NCI-H1694 treated with DMSO at 0.1 percent for 48 hours (cell line): ENCODE results near the gene OTOS.

Source experiments
- DNase-seq: peaks from one replicate; lab custom pipeline; 2025; lab: John Stamatoyannopoulos, UW

The OTOS gene

DNA sequence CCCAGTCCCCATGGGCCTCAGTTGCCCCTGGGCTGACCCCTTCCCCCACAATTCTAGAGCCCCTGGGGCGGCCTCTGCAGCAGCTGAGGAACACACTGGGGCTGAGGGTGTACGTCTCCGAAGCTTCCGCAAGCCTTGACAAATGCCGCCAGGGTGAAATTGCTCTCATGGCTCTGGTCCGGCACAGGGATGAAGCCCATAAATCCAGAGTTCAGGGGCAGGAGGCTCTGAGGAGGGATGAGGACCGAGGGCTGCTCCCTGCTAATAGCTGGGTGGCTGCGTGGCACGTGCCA is 27.1 kb upstream of the OTOS start:
- no peak for DNase-seq

DNA sequence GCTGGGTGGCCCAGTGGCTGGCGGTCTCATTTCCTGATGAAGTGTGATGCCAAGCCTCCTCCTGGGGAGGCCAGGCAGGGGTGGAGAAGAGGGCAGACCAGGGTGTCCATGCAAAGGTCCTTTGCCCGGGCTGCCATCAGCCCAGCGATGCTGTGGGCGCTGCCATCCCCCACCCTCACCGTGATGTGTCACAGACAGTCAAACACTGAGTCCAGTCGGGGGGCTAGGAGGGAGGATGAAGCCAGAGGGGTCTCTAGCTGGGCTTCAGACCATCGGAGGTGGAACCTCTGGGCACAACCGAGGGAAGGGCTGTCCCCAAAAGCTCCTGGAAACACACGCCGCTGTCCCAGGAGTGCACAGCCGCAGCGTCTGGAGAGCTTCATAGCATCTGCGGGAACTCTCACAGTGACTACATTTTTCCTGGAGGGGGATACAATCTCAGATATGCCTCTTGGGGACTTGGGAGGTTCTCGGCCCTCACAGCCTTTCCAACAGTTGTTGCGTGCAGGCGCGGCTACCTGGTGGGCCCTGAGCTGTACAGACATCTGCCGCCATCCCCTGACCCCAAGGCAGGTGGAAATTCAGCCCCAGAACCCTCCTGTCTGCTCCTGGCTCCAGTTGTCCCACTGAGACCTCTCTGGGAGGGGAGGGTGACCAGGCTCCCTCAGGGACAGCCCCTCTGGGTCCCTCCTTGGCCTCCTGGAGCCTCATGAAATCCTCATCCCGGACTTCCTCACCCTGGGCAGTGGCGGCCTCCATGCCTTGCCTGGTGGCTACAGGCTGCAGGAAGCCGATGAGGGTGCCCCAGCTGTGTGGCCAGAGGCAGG is 26.5 kb upstream of the OTOS start:
- DNase-seq: no peak

GRCh38 chr2:240166191-240166590 is 25.7 kb upstream of the OTOS start:
- DNase-seq: no peak

DNA sequence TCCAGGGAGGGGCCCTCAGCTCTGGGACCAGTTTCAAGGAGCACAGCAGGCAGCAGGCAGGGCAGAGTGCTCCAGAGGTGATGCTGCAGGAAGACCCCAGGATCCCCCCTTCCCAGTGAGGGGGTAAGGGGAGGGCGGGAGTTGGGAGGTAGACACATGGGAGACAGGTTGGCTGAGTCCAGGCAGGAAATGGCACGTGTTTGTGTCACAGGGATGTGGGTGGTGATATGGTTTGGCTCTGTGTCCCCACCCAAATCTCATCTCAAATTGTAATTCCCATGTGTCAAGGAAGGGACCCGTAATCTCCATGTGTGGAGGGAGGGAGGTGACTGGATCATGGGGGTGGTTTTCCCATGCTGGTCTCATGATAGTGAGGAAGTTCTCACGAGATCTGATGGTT is 25.2 kb upstream of the OTOS start:
- DNase-seq: no peak

DNA sequence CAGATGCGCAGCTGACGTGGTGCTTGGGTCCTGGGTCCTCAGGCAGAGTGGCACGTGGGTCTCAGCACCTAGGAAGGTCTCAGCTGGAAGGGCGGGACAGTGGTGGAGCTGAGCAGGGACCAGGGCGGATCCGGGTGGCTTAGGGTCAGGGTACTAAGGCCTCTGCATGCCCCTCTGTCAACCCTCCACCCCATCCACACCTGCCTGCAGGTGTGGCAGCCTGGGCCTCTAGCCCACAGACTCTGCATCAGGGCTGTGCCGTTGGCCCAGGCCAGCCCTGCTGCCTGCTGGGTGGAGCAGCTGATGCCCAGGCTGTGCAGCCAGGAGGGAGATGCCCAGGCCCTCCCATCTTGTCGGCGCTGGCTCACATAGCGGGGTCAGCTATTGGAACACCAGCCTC is 24.6 kb upstream of the OTOS start:
- no peak for DNase-seq

- no peak for DNase-seq
Observed at GRCh38 chr2:240164586-240164985, 24.1 kb upstream of the OTOS start.

DNA sequence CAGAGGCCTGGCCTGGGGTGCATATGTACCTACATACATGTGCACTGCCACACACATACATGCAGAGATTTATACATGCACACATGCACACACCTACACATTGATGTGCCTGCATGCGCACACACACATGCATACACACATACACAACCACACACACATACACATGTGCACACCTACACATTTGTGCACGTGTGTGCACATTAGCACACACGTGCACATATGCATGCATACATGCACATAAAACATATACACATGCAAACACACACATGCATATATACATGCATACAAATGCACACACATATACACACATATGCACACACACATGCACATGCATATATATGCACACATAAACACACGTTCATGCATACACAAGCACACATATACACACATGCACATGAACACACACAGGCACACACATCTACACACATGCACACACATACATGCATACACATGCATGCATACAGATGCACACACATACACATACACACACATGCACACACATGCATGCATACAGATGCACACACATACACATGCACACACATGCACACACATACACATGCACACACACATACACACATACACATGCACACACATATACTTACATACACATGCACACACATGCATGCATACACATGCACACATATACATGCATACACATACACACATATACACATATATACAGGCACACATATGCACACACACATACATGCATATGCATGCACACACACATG is 23.6 kb upstream of the OTOS start:
- no peak for DNase-seq

DNA sequence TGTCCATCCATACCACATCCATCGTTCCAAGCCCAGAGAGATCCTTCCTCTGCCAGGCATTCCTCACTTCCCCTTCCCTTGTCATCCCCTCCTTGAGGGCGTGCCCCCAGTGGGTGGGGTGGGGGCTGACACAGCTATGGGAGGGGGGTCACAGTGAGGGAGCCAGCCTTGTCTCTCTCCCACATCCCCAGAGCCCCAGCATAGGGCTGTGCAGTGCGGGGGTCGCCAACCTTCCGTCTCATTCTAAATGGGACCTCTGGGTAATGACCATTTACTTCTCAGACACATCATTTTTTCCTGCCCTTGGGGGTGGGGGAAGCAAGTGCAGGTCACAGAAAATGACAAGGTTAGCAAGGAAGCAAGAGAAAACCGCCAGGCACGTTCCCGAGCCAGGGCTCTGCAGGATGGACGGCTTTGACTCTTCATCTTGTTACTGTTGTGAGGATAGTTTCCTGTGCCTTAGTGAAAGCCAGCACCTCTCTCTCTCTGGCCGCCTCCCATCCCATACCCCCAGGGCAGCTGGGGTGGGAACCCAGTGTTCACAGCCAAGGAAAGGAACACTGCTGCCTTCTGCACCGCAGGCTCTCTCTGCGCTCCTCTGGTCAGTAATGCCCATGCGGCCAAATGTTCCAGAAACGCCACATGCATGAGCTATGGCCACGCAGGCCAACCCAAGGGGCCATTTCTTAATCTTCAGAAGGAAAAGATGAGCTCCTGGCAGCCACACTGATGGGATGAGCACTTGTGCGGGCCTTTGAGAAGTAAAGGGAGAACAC is 22.7 kb upstream of the OTOS start:
- DNase-seq: no peak

- DNase-seq: no peak
Observed at GRCh38 chr2:240162531-240162930, 22.1 kb upstream of the OTOS start.

GRCh38 chr2:240162032-240162431 is 21.6 kb upstream of the OTOS start:
- no peak for DNase-seq

DNA sequence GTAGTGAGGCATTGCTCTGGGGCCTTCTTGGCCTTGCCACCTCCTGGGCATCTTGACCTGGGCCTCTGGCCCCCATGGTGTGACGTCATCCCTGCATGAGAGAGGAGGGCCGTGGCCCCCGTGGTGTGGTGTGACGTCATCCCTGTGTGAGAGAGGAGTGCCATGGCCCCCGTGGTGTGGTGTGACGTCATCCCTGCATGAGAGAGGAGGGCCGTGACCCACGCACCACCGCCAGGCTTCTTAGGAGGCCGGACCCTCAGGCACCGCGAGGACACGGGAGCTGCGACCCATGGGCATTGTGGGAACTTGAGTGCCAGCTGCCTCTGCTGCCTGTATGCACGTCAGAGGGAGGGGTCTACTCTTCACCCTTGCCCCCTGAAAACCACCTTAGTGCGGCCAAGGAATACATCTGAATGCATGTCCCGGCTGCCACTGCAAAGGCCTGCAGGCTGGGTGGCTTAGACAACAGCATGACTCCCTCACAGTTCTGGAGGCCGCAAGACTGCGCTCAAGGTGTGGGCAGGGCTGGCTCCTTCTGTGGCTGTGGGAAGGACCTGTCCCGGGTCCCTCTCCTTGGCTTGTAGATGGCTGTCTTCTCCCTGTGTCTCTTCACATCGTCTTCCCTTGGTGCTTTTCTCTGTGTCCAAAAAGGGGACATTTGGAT is 20.8 kb upstream of the OTOS start:
- DNase-seq: no peak

- DNase-seq: no peak
Observed at GRCh38 chr2:240160291-240161086, 20.0 kb upstream of the OTOS start.

DNA sequence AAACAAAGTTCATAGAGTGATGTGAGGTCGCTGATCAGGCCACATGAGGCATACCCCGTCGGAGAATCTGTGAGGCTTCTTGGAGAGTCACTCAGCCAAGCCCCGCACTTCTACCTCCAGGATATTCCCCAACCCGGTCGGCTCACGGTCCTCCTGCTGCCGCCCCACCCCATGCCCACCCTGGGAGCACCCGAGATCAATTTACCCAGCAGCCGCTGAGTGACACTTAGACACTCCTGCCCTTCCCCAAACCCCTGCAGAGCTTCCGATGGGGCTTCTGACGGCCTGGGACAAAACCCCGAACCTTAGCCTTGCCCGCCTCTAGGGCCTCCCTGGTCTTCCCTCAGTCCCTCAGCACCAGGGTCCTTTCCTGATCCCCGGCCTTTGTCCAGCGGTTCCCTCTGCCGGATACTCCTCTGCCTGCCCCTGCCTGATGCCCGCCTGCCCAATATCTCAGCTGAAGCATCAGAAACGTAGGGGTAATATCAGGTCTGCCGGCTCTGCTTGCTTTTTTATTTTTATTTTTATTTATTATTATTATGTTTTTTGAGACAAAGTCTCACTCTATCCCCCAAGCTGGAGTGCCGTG is 18.9 kb upstream of the OTOS start:
- DNase-seq: no peak

DNA sequence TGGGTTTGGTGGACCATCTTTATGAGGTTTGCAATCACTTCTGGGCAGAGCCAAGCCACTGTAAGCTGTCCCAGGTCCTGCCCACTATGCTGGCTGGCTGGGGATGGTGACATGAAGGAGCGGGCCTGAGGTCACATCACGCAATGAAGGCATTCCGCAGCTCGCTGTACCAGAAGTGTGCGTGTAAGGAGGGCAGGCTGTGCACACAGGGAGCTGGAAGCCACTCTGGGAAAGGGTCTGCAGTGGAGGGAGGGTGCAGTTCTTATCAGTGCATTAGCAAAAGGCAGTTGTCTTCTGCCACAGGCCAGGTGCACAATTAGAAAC is 16.7 kb upstream of the OTOS start:
- no peak for DNase-seq

- no peak for DNase-seq
Observed at GRCh38 chr2:240156435-240157146, 16.1 kb upstream of the OTOS start.

DNA sequence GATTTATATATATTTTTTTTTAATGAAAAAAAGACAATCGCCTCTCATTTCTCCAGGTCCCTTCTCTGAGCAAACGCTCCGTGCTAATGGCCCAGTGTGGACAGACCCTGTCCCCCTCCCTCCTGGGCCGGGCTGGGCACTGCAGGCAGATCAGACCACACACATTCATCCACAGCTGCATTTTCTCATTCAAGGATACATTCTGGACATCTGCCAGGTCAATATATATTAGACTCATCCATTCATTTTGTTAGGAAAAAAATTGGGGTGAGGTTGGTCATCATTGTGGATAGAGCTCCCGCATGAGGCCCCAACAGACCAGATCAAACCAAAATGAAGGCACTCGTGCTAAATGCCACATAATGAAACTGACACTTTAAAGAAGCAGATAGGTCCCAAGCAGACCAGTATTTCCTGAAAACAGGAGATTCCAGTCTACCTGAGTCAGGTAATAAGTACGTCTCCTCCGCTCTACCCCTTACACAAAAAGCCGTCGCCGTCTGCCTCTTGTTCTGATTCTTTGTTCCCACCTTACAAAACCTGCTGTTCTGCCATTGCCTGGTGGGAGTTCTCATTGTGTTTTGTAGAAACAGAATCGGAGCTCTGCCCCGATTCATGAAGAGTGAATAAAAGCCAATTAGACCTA is 15.4 kb upstream of the OTOS start:
- DNase-seq: no peak

DNA sequence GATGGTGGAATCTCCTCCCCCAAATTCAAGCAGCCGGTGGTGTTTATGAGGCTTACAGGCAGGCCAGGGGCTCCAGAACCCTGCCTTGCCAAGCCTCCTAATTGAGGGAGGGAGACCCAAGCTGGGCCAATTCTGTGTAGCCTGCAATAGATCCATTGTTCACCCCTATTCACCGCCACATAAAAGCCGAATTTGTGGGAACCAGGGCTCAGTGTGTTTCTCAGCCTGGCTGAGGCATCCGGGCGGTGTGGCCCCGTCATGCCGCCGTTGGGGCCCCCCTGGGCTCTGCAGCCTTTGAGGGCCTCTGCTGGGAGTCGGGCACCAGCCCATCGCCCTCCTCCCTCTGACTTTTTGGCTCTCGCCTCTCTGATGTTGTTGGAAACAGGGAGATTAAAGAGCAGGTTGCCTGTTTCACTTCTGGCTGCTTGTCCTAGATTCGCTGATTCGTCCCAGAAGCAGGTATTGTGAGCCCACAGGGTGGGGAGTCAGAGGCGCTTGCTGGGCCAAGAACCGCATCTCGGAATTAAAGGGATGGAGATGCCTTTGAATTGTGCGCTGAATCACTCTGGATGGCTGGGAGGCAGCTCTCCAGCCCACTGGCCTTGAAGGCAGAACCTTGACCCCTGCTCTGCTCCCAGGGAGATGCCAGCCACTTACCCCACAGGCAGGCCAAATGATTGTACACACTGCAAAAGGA is 14.7 kb upstream of the OTOS start:
- DNase-seq: no peak

DNA sequence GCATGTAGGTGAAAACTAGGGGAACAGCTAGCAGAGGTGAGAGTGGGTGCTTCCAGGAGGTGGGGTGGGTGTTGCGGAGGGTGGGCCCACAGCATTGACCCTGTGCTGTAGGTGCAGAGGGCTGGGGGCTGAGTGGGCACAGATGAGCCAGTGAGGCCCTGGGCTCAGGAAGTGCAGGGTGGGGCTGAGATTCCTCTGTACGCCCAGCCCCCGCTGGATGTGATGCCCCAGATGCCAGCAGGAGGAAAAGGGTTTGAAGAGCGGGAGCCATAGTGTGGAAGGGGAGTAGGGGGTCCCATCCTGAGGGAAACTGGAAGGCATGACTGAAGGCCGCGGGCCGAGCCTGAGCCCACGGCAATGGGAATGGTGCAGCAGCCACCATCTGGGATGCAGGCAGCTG is 14.1 kb upstream of the OTOS start:
- no peak for DNase-seq

- DNase-seq: no peak
Observed at GRCh38 chr2:240153418-240153817, 13.0 kb upstream of the OTOS start.
